ENCODE measurements around the gene ZC3H12C.
"Not testable (repeated sequence)": the region's sequence is repeated elsewhere in the genome, so short reads cannot be mapped to it uniquely, and the experiment has no call there.

ZC3H12C gene

GRCh38 chr11:110186456-110186855 is 93.3 kb downstream of the ZC3H12C start:
- no peak for DNase-seq

- no peak for DNase-seq
These were observed 93.7 kb downstream of the ZC3H12C start for GRCh38 chr11:110186867-110187266.

DNA sequence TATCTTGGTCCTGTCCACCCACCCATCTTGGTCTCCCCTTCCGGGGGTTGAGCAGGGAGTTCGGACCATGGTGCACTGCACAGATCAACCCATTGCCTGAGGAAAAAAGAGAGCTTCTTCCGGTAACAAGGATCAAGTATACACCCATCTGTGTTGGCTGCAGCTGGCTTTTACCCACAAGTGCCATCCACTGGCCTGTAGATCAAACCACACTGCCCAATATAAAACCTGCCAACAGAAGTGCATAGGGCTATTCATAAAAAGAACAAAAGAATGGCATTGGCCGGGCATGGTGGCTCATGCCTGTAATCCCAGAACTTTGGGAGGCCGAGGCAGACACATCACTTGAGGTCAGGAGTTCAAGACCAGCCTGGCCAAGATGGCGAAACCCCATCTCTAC is 94.5 kb downstream of the ZC3H12C start:
- no peak for DNase-seq

DNA sequence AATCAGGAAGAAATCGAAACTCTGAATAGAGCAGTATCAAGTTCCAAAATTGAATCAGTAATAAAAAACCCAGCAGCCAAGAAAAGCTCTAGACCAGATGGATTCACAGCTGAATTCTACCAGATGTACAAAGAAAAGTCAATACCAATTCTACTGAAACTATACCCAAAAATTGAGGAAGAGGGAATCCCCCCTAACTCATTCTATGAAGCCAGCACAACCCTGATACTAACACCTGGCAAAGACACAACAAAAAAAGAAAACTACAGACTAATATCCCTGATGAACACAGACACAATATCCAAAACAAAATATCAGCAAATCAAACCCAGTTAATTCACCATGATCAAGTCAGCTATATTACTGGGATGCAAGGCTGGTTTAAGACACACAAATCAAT is 97.7 kb downstream of the ZC3H12C start:
- no peak for DNase-seq

- DNase-seq = peak in 1 of 5 donors; percentile 33
These were observed 99.6 kb downstream of the ZC3H12C start for GRCh38 chr11:110192604-110193282.

GRCh38 chr11:110194211-110194766 is 101.1 kb downstream of the ZC3H12C start:
- not testable (repeated sequence) for DNase-seq

GRCh38 chr11:110196241-110196754 is 103.1 kb downstream of the ZC3H12C start:
- no peak for DNase-seq

- DNase-seq = no peak
These were observed 103.8 kb downstream of the ZC3H12C start for GRCh38 chr11:110196884-110197420.

DNA sequence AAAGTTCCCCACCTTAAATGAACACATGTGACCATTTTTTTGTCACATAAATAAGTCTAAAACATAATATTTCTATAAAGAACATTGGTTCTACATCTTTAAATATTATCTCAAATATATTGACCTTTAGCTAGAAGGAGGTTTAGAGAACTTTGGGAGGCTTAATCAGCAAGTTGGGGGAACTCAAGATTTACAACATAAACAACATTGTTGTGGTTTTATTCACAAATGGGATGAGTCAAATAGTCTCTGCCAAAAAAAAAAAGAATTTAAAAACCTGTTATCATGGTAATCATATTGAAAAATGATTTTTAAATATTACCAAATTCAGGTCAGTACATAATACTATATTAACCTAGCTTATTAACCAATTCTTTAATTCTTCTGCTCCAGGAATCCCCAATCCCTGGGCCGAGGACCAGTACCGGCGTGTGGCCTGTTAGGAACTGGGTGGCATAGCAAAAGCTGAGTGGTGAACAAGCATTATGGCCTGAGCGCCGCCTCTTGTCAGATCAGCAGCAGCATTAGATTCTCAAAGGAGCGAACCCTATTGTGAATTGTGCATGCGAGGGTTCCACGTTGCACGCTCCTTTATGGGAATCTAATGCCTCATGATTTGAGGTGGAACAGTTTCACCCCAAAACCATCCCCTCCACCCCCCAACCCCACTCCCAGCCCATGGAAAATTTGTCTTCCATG is 105.0 kb downstream of the ZC3H12C start:
- no peak for DNase-seq

DNA sequence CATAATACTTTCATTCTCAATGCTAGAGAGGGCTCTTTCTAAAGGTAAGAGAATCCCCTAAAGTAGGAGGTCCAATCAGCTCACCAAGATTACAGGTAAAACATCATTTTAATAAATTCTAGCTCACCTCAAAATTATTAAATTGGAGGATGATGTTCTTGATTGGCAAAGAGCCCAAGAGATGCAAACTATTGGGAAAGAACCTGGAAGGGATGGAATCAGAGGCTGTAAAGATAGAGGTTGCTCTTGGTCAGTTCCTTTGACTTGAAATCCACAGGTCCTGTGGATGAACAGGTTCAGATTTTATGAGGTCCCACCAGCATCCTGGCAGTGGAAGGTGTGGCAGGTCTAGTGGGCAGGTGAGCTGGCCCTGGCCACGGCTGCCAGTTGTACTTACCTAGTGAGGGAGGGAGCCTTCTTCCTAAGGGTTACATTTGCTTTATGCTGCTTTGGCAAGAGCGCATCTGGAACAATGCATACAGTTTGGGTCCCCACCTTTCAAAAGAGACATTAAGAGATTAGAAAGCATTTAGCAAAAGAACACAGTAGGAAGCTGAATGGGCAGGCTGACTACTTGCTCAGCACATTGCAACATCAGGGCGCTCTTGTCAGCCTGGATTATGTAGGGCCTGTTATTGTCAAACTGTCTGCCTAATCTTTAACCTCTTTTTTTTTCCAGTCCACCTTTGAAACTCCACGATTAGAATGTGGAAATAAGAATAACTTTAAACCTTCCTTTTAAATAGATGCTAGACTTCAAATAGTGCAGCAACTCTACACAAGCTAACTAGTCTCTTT is 106.2 kb downstream of the ZC3H12C start:
- no peak for DNase-seq

DNA sequence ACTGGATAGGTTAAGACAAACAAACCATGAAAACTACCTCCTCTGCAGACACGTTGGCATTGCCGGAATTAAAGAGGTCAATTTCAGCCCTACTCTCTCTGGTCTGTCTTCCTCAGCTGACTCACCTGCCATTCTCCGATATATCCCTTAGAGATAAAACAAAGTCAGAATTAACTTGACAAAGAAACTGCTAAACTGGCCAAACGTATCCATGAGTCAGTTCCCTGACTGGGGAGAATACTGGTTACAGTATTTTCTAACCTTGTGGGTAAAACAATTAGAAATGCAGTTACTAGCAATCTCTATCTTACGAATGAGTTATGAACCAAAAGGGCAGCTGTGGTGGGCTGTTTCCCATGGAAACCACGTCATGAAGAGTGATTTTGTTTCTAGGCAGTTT is 107.0 kb downstream of the ZC3H12C start:
- DNase-seq = no peak

DNA sequence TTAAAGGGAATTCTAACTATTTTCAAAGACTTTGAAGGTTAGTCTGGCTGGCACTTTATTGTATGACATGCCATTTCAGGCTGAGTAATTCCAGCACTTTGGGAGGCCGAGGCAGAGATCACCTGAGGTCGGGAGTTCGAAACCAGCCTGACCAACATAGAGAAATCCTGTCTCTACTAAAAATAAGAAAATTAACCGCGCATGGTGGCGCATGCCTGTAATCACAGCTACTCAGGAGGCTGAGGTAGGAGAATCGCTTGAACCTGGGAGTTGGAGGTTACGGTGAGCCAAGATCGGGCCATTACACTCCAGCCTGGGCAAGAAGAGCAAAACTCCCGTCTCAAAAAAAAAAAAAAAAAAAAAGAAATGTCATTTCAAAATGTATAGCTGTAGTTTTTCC is 107.6 kb downstream of the ZC3H12C start:
- DNase-seq = no peak

DNA sequence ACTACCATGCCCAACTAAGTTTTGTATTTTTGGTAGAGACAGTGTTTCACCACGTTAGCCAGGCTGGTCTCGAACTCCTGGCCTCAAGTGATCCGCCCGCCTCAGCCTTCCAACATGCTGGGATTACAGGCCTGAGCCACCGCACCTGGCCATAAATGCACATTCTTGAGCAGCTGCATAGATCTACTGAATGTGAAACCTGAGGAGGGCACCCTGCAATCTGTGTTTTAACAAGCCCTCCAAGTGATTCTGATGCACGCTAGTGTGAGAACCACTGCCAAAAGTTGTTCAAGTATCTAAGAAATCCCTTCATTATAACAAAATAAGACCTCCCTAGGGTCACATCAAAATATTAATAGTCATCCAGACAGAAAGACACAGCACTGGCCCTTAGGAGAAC is 113.9 kb downstream of the ZC3H12C start:
- no peak for DNase-seq

DNA sequence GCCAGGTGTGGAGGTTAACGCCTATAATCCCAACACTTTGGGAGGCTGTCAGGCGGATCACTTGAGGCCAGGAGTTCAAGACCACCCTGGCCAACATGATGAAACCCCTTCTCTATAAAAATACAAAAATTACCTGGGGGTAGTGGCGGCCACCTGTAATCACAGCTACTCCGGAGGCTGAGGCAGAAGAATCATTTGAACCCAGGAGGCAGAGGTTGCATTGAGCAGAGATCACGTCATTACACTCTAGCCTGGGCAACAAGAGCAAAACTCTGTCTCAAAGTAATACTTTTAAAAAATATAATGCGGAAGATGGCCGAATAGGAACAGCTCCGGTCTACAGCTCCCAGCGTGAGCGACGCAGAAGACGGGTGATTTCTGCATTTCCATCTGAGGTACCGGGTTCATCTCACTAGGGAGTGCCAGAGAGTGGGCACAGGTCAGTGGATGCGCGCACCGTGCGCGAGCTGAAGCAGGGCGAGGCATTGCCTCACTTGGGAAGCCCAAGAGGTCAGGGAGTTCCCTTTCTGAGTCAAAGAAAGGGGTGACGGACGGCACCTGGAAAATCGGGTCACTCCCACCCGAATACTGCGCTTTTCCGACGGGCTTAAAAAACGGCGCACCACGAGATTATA is 115.6 kb downstream of the ZC3H12C start:
- not testable (repeated sequence) for DNase-seq

DNA sequence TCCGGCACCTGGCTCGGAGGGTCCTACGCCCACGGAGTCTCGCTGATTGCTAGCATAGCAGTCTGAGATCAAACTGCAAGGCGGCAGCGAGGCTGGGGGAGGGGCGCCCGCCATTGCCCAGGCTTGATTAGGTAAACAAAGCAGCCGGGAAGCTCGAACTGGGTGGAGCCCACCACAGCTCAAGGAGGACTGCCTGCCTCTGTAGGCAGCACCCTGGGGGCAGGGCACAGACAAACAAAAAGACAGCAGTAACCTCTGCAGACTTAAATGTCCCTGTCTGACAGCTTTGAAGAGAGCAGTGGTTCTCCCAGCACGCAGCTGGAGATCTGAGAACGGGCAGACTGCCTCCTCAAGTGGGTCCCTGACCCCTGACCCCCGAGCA is 116.1 kb downstream of the ZC3H12C start:
- DNase-seq = not testable (repeated sequence)

DNA sequence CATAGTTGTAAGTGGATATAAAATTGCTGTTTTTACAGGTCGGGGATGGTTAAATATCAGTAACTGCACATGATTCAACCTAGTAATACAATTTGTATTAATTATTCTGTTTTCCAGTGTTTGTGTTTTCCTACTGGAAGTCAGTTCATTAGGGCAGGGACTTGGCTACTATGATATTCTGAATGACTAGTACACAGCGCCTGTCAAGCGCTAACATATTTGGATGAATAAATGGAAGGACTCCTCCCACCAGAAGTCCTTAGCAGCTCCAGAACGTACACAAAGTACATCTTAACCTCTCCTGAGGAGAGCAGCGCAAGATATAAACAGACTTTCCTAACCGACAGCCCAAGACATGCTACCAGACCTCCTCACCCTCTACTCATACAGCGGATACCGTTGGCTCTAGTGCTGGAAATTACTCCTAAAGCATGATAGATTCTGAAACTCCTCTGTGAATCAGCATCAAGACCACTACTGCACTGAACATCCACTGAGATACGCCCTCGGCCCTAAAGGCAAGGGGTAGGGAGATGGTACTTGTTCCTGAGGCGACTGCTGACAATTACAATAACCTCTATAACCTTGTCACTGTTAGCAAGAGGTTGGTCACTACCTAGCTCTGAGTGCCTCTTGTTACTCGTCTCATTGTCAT is 124.2 kb downstream of the ZC3H12C start:
- no peak for DNase-seq

DNA sequence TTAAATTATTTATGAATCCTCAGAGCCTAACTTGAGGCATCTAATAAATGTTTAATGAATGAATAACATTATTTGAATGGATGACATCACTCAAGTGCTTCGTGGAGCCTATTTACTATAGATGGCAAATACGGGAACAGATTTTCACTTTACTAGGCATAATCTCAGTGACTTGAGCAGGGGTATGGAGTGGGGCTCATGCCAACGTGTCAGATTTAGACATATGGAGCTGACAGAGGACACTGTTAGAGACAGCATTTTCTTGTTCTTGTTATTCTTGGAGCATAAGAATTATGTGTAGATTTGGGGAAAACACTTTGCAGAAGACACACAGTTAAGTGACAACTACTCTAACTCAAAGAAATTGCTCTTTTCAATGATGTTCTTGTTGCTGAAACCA is 124.7 kb downstream of the ZC3H12C start:
- DNase-seq = no peak

DNA sequence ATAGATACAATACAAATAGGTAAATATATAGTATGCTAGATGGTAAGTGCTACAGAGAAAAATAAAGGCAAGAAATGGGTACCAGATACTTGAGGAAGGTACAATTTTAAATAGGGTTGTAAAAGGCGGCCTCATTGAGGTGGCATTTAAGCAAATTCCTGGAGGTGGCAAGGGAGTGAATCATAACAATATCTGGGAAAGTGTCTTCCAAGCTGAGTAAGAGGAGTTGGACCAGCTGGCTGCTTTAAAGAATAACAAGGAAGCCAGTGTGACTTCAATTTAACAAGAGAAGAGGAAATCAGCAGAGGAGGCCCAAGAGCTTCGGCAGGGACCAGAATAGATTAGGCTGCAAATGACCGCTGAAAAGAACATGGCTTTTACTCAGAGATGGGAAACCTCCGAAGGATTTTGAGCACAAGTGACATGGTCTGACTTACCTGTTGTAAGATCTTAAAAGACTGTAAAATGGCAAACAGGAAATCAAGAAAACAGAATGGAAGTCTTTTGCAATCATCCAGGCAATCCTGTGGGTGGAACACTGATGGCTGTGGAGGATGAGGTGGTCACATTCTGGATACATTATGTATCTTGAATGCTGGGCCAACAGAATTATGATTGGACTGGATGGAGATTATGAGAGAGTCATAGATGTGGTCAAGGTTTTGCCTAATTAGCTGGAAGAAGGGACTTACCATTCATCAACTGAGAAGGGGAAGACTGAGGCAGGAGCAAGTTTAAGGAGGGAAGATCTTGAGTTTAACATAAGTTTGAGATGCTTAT is 126.0 kb downstream of the ZC3H12C start:
- DNase-seq = no peak

All from T-helper 1 cell (primary cell).